CD4-positive, alpha-beta T cell (primary cell): ENCODE results near the gene SOX5. TPM values are rescaled to one million over a fixed set of nuclear protein-coding genes. Genes with fewer than 3 reads are reported as not detected.
"Not testable (repeated sequence)": the region's sequence is repeated elsewhere in the genome, so short reads cannot be mapped to it uniquely, and the experiment has no call there.

Source experiments
- ATAC-seq: fragments of 200-7000 bp; cut with Tn5 transposase; one replicate; pipeline ENCODE4 v1.10.0; 2022; ENCODE audit warnings: mild to moderate bottlenecking; ENCODE audit not compliant: poor library complexity
- CTCF ChIA-PET: fragments of 350-600 bp; sonication (Branson Sonifier 250); formaldehyde crosslinking; loops from one replicate; lab custom pipeline; 2021; ENCODE audit warnings: antibody characterized with exemption, inconsistent platforms; lab: Charles Lee
- POLR2A ChIA-PET: fragments of 350-600 bp; sonication (Branson Sonifier 250); formaldehyde crosslinking; loops from one replicate; lab custom pipeline; 2021; ENCODE audit warnings: antibody characterized with exemption, inconsistent platforms; lab: Charles Lee
- DNase-seq, 14 experiments: peaks; one replicate each; pipeline ENCODE4 v3.0.0-alpha.2; 2013 to 2020; ENCODE audit warnings: mixed read lengths in 2 of 14
- H3K27ac ChIP-seq, 2 donors: one replicate each; pipeline versions ENCODE4 v1.5.1 to v1.7.0; 2013; ENCODE audit warnings: low read length in 2 of 2, low read depth in 1 of 2, mild to moderate bottlenecking in 1 of 2
- H3K27me3 ChIP-seq, 2 experiments: 1 replicate in 1 of 2; 2 replicates in 1 of 2; pipeline versions ENCODE4 v1.6.1 to v1.7.0; 2013; ENCODE audit warnings: low read length in 2 of 2, control low read depth in 1 of 2, mild to moderate bottlenecking in 1 of 2, moderate library complexity in 1 of 2; ENCODE audit not compliant: insufficient read depth in 2 of 2, control insufficient read depth in 1 of 2
- H3K36me3 ChIP-seq: one replicate; pipeline ENCODE4 v1.6.1; 2013; ENCODE audit warnings: low read length, control low read depth; ENCODE audit not compliant: insufficient read depth
- H3K4me1 ChIP-seq: one replicate; pipeline ENCODE4 v1.6.1; 2013; ENCODE audit warnings: low read length, control low read depth; ENCODE audit not compliant: insufficient read depth
- H3K4me3 ChIP-seq: one replicate; pipeline ENCODE4 v1.5.1; 2013; ENCODE audit warnings: mild to moderate bottlenecking, low read length, moderate library complexity
- H3K9me3 ChIP-seq, 2 experiments: 1 replicate in 1 of 2; 2 replicates in 1 of 2; pipeline versions ENCODE4 v1.6.1 to v1.7.0; 2013; ENCODE audit warnings: low read length in 2 of 2, mild to moderate bottlenecking in 2 of 2, control low read depth in 1 of 2, moderate library complexity in 1 of 2; ENCODE audit not compliant: control insufficient read depth in 1 of 2, insufficient read depth in 1 of 2
- H3K27ac Mint-ChIP-seq: one replicate; pipeline ENCODE4 v1.8.0; 2020; ENCODE audit warnings: mixed read lengths
- H3K27me3 Mint-ChIP-seq: one replicate; pipeline ENCODE4 v1.8.0; 2021; ENCODE audit warnings: mixed read lengths
- H3K36me3 Mint-ChIP-seq: one replicate; pipeline ENCODE4 v1.8.0; 2021; ENCODE audit warnings: low read depth, mixed read lengths
- H3K4me1 Mint-ChIP-seq: one replicate; pipeline ENCODE4 v1.8.0; 2021; ENCODE audit warnings: low read depth, mixed read lengths
- H3K4me3 Mint-ChIP-seq: one replicate; pipeline ENCODE4 v1.8.0; 2020; ENCODE audit warnings: mild to moderate bottlenecking, mixed read lengths
- H3K9me3 Mint-ChIP-seq: one replicate; pipeline ENCODE4 v1.8.0; 2020; ENCODE audit warnings: mixed read lengths
- intact Hi-C, 2 experiments: fragments of 100-400 bp; cut with DNase I in 1 of 2; cut with micrococcal nuclease in 1 of 2; formaldehyde crosslinking; loops; one replicate each; pipeline versions ENCODE4 v1.15.1 to v1.9.0; 2023 to 2025; cut with DNase I, micrococcal nuclease
- total RNA-seq, 174 experiments: library from RNA in 2 of 174; stranded (reverse) in 2 of 174; gene quantifications; one replicate each; pipeline ENCODE4 v1.2.3 and lab custom pipeline; 2021 to 2026
- TF ChIP-seq, protein P1 (sequence below): fragments of 200-600 bp; IDR thresholded peaks from one replicate; pipeline ENCODE4 v1.8.0; 2022; ENCODE audit warnings: antibody characterized with exemption, mild to moderate bottlenecking

The SOX5 gene
- total RNA-seq, 2 experiments from 2014 or later: not detected

DNA sequence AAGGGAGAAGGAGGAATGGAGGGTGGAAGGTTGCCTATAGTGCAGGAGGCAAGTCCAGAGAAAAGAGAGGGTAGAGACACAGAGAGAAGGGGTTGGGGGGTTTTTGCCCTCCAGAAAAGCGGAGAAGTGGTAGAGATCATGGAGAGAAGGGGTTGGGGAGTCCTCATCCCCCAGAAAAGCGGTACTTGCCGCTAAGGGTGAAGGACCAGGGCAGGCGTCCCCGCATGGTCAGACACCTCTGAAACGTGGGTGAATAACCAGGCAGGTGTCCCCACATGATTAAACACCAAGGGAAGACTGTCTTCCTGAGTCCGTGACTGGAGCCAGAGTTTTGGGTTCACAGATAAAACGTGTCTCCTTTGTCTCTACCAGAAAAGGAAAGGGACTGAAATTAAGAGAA, 439.0 kb downstream of the SOX5 start:
- ChIA-PET CTCF (no interaction called here), POLR2A (no interaction called here)
- DNase-seq (no peak), ATAC-seq (no peak)
- H3K36me3 ChIP-seq: no peaks in the 10 kb centered on the region
- H3K27ac ChIP-seq: no peak overlapping the region
- no peaks in the 10 kb centered on the region for H3K4me1 ChIP-seq
- H3K36me3 Mint-ChIP-seq: no peaks in the 10 kb centered on the region
- intact Hi-C loops: no loop called here
- H3K27me3 Mint-ChIP-seq: no peaks in the 10 kb centered on the region
- no peak overlapping the region for H3K27ac Mint-ChIP-seq
- H3K9me3 ChIP-seq: no peaks in the 10 kb centered on the region
- no peaks in the 10 kb centered on the region for H3K4me1 Mint-ChIP-seq
- peaks cover 5% of the 10 kb centered on the region for H3K9me3 Mint-ChIP-seq
- TF ChIP-seq, protein P1, sequence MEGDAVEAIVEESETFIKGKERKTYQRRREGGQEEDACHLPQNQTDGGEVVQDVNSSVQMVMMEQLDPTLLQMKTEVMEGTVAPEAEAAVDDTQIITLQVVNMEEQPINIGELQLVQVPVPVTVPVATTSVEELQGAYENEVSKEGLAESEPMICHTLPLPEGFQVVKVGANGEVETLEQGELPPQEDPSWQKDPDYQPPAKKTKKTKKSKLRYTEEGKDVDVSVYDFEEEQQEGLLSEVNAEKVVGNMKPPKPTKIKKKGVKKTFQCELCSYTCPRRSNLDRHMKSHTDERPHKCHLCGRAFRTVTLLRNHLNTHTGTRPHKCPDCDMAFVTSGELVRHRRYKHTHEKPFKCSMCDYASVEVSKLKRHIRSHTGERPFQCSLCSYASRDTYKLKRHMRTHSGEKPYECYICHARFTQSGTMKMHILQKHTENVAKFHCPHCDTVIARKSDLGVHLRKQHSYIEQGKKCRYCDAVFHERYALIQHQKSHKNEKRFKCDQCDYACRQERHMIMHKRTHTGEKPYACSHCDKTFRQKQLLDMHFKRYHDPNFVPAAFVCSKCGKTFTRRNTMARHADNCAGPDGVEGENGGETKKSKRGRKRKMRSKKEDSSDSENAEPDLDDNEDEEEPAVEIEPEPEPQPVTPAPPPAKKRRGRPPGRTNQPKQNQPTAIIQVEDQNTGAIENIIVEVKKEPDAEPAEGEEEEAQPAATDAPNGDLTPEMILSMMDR: no peak
- H3K4me3 Mint-ChIP-seq: no peak overlapping the region
- H3K4me3 ChIP-seq: no peak overlapping the region
- no peaks in the 10 kb centered on the region for H3K27me3 ChIP-seq

DNA sequence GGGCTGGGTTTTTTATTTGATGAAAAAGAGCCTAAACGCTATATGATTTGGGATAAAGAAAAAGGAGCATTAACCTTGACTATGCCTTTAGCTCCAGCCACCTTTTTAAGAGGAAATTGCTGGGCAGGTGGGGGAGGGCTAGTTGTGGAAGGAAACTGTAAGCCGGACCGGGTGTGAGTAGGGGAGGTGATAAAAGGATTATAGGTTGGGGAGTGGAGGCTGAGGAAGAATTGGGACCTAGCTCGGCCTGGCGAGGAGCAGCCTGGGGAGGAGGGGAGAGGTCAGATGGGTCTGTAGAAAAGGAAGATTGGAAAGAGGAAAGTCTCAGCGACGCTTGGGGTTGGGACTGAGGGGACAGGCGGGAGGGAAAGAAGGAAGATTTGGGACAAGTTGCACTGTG, 439.6 kb downstream of the SOX5 start:
- H3K4me3 Mint-ChIP-seq, H3K9me3 Mint-ChIP-seq, POLR2A ChIA-PET, H3K4me1 ChIP-seq, H3K9me3 ChIP-seq, ATAC-seq, CTCF ChIA-PET, H3K36me3 Mint-ChIP-seq, intact Hi-C loops, H3K27me3 Mint-ChIP-seq, H3K4me3 ChIP-seq, H3K27ac Mint-ChIP-seq, H3K4me1 Mint-ChIP-seq, DNase-seq, H3K27ac ChIP-seq, H3K27me3 ChIP-seq, H3K36me3 ChIP-seq: not testable (repeated sequence)

DNA sequence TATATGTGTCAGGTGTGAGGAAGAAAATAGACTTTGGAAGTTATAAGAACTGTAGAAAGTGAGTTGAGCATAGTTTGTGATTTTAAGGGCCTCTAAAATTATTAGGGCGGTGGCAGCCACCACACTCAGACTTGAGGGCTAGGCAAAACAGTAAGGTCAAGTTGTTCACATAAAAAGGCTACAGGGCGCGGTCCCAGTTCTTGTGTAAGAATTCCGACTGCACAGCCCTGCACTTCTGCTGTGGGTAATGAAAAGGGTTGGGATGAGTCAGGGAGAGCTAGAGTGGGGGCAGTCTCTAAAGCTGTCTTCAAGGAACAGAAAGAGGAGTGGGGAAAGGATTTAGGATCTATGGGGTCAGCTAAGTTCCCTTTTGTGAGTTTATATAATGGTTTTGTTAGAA, 441.7 kb downstream of the SOX5 start:
- H3K27me3 Mint-ChIP-seq, H3K27ac ChIP-seq, ATAC-seq, H3K36me3 Mint-ChIP-seq, POLR2A ChIA-PET, H3K27me3 ChIP-seq, H3K36me3 ChIP-seq, H3K9me3 Mint-ChIP-seq, DNase-seq, H3K4me1 ChIP-seq, intact Hi-C loops, H3K4me3 Mint-ChIP-seq, H3K4me3 ChIP-seq, CTCF ChIA-PET, H3K27ac Mint-ChIP-seq, H3K4me1 Mint-ChIP-seq, H3K9me3 ChIP-seq: not testable (repeated sequence)

DNA sequence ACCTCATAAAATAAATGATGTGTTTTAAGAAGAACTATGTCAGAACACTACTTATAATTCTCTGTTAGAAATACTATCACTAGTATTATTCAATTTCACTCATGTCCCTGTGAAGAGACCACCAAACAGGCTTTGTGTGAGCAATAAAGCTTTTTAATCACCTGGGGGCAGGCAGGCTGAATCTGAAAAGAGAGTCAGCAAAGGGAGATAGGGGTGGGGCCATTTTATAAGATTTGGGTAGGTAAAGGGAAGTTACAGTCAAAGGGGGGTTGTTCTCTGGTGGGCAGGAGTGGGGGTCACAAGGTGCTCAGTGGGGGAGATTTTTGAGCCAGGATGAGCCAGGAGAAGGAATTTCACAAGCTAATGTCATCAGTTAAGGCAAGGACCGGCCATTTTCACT, 443.7 kb downstream of the SOX5 start:
- ATAC-seq, H3K27ac ChIP-seq, H3K4me3 Mint-ChIP-seq, H3K4me3 ChIP-seq, POLR2A ChIA-PET, H3K9me3 Mint-ChIP-seq, H3K9me3 ChIP-seq, DNase-seq, H3K36me3 Mint-ChIP-seq, CTCF ChIA-PET, H3K27me3 Mint-ChIP-seq, H3K36me3 ChIP-seq, intact Hi-C loops, H3K4me1 ChIP-seq, H3K27ac Mint-ChIP-seq, H3K27me3 ChIP-seq, H3K4me1 Mint-ChIP-seq: not testable (repeated sequence)
